ENCODE measurements around the gene MS4A18.

MS4A18 gene

DNA sequence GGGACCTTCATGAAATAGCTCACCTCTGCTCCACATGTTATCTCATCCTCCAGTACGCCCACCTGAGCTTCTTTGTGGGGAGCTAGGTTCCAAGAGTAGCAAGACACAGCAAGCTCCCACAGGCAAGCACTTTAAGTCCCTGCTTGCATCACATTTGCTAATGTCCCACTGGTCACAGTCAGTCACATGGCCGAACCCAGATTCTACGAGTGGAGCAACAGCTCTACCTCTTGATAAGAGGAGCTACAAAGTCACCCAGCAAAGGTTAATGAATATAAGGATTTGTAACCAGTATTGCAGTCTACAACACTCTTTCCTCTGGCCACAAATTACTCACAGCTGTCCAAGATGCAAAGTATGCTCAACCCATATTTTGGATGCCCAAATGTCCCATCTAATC is 16.9 kb downstream of the MS4A18 start:
- POLR2A ChIA-PET = no interaction called here
- CTCF ChIA-PET = no interaction called here

DNA sequence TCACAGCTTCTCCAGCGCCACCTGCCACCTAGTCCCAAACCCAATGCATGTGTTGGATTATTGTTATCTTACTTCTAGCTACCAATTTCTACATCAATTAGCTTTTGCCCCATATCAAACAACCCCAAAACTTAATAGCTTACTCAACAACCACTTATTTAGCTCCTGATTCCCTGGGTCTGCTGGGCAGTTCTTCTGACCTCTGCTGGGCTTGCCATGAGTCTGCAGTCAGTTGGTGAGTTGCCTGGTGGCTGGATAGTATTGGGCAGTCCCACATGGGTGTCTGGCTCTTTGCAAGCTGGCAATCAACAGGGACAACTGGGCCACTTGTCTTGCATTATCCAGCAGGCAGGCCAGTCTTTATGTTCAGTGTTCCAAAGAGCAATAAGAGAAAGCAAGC is 18.5 kb downstream of the MS4A18 start:
- CTCF ChIA-PET = no interaction called here
- TF ChIP-seq NFRKB (IDR thresholded peaks at IDR 0.05) = no peak
- no peak for TF ChIP-seq TARDBP (IDR thresholded peaks at IDR 0.05)
- TF ChIP-seq FOXA1 (IDR thresholded peaks at IDR 0.05) = no peak
- TF ChIP-seq HDGF (IDR thresholded peaks at IDR 0.05; ENCODE audit: borderline replicate concordance) = no peak
- no peak for TF ChIP-seq ARNT (IDR thresholded peaks at IDR 0.05)
- no peak for TF ChIP-seq BHLHE40 (IDR thresholded peaks at IDR 0.05; ENCODE audit: borderline replicate concordance)
- TF ChIP-seq SUZ12 (IDR thresholded peaks at IDR 0.05) = no peak
- TF ChIP-seq ZNF384 (IDR thresholded peaks at IDR 0.05) = no peak
- TF ChIP-seq ELF4 (IDR thresholded peaks at IDR 0.05) = no peak
- TF ChIP-seq LEF1 (IDR thresholded peaks at IDR 0.05; ENCODE audit: borderline replicate concordance) = no peak
- TF ChIP-seq FOXK2 (IDR thresholded peaks at IDR 0.05) = no peak
- TF ChIP-seq, protein P1, sequence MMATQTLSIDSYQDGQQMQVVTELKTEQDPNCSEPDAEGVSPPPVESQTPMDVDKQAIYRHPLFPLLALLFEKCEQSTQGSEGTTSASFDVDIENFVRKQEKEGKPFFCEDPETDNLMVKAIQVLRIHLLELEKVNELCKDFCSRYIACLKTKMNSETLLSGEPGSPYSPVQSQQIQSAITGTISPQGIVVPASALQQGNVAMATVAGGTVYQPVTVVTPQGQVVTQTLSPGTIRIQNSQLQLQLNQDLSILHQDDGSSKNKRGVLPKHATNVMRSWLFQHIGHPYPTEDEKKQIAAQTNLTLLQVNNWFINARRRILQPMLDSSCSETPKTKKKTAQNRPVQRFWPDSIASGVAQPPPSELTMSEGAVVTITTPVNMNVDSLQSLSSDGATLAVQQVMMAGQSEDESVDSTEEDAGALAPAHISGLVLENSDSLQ (IDR thresholded peaks at IDR 0.05) = no peak
- no peak for TF ChIP-seq CTBP1 (IDR thresholded peaks at IDR 0.05; ENCODE audit: borderline replicate concordance)
- no peak for TF ChIP-seq FOXM1 (IDR thresholded peaks at IDR 0.05; ENCODE audit: borderline replicate concordance)
- no peak for TF ChIP-seq SP1 (IDR thresholded peaks at IDR 0.05)
- TF ChIP-seq L3MBTL2 (conservative IDR thresholded peaks at IDR 0.05) = no peak
- DNase-seq (ENCODE audit: extremely low spot score) = no peak
- POLR2A ChIA-PET = no interaction called here

More for the DNA sequence above, 16.9 kb downstream of the MS4A18 start:
- no peak for TF ChIP-seq ELF4 (IDR thresholded peaks at IDR 0.05)
- TF ChIP-seq SUZ12 (IDR thresholded peaks at IDR 0.05) = no peak
- TF ChIP-seq ZNF384 (IDR thresholded peaks at IDR 0.05) = no peak
- TF ChIP-seq L3MBTL2 (conservative IDR thresholded peaks at IDR 0.05) = no peak
- TF ChIP-seq FOXM1 (IDR thresholded peaks at IDR 0.05; ENCODE audit: borderline replicate concordance) = no peak
- TF ChIP-seq ARNT (IDR thresholded peaks at IDR 0.05) = no peak
- no peak for TF ChIP-seq FOXA1 (IDR thresholded peaks at IDR 0.05)
- TF ChIP-seq SP1 (IDR thresholded peaks at IDR 0.05) = no peak
- no peak for TF ChIP-seq HDGF (IDR thresholded peaks at IDR 0.05; ENCODE audit: borderline replicate concordance)
- no peak for TF ChIP-seq CTBP1 (IDR thresholded peaks at IDR 0.05; ENCODE audit: borderline replicate concordance)
- no peak for DNase-seq (ENCODE audit: extremely low spot score)

- POLR2A ChIA-PET = no interaction called here
- CTCF ChIA-PET = no interaction called here
Observed at GRCh38 chr11:60744114-60744513, 19.6 kb downstream of the MS4A18 start.

DNA sequence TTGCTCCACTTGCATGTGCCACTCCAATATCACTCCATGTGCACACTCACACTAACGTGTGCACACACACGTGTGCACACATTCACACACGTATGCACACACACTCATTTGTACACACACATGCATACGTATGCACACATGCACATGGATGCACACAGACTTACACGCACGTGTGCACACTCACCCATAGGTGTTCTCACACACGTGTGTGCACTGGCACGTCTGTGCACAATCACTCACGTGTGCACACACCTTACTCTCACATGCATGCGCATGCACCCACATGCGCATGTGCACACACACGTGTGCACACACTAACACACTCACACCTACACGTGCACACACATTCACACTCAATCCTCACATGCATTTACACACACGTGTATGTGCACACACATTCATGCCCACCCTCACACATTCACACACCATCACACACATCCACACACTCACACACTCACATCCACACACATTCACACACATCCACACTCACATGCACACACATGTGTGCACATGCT is 22.9 kb downstream of the MS4A18 start:
- DNase-seq (ENCODE audit: extremely low spot score) = no peak
- TF ChIP-seq CTBP1 (IDR thresholded peaks at IDR 0.05; ENCODE audit: borderline replicate concordance) (no peak), NFRKB (IDR thresholded peaks at IDR 0.05) (no peak), LEF1 (IDR thresholded peaks at IDR 0.05; ENCODE audit: borderline replicate concordance) (no peak), L3MBTL2 (conservative IDR thresholded peaks at IDR 0.05) (no peak), TARDBP (IDR thresholded peaks at IDR 0.05) (no peak), SUZ12 (IDR thresholded peaks at IDR 0.05) (no peak), FOXM1 (IDR thresholded peaks at IDR 0.05; ENCODE audit: borderline replicate concordance) (no peak), ELF4 (IDR thresholded peaks at IDR 0.05) (no peak), ZNF384 (IDR thresholded peaks at IDR 0.05) (no peak), FOXK2 (IDR thresholded peaks at IDR 0.05) (no peak), BHLHE40 (IDR thresholded peaks at IDR 0.05; ENCODE audit: borderline replicate concordance) (no peak), FOXA1 (IDR thresholded peaks at IDR 0.05) (no peak), HDGF (IDR thresholded peaks at IDR 0.05; ENCODE audit: borderline replicate concordance) (no peak), ARNT (IDR thresholded peaks at IDR 0.05) (no peak), SP1 (IDR thresholded peaks at IDR 0.05) (no peak)
- TF ChIP-seq, protein P1 (IDR thresholded peaks at IDR 0.05) = no peak
- ChIA-PET CTCF (no interaction called here), POLR2A (interaction anchor here (0.6 kb wide), 1 partner anchor 411 kb away, joined by 3 read pairs; no protein-coding TSS in a partner anchor)

More at GRCh38 chr11:60744114-60744513, 19.6 kb downstream of the MS4A18 start:
- DNase-seq (ENCODE audit: extremely low spot score) = no peak
- no peak for TF ChIP-seq NFRKB (IDR thresholded peaks at IDR 0.05)
- no peak for TF ChIP-seq SP1 (IDR thresholded peaks at IDR 0.05)
- TF ChIP-seq FOXA1 (IDR thresholded peaks at IDR 0.05) = no peak
- TF ChIP-seq ZNF384 (IDR thresholded peaks at IDR 0.05) = no peak
- TF ChIP-seq L3MBTL2 (conservative IDR thresholded peaks at IDR 0.05) = no peak
- TF ChIP-seq, protein P1 (IDR thresholded peaks at IDR 0.05) = no peak
- TF ChIP-seq ELF4 (IDR thresholded peaks at IDR 0.05) = no peak
- TF ChIP-seq FOXM1 (IDR thresholded peaks at IDR 0.05; ENCODE audit: borderline replicate concordance) = no peak

DNA sequence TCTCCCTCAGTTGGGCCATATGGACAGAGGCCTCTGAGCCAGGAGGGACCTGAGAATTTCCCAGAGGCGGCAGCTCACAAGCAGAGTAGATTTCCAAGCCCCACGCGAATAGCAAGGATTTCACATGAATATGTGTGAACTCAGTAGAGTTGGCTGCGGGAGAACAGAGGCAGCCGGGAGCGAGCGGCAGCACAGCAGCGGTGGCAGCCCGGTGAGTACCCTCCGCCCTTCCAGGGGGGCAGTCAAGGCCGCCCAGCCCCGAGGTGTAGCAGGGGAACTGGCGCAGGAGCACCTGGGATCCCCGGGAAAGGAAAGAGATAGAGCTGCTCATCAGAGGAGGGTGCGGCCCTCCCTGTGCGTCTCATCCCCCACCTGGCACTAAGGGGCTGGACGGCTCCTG is 23.7 kb downstream of the MS4A18 start:
- ChIA-PET POLR2A (interaction anchor here (0.6 kb wide), 1 partner anchor 410 kb away, joined by 3 read pairs; no protein-coding TSS in a partner anchor), CTCF (no interaction called here)
- TF ChIP-seq FOXK2 (IDR thresholded peaks at IDR 0.05) = no peak
- TF ChIP-seq TARDBP (IDR thresholded peaks at IDR 0.05) = no peak
- TF ChIP-seq HDGF (IDR thresholded peaks at IDR 0.05; ENCODE audit: borderline replicate concordance) = no peak
- TF ChIP-seq ZNF384 (IDR thresholded peaks at IDR 0.05) = no peak
- TF ChIP-seq SUZ12 (IDR thresholded peaks at IDR 0.05) = no peak
- DNase-seq (ENCODE audit: extremely low spot score) = no peak

- DNase-seq (ENCODE audit: extremely low spot score) = no peak
- TF ChIP-seq BHLHE40 (IDR thresholded peaks at IDR 0.05; ENCODE audit: borderline replicate concordance) (no peak), FOXA1 (IDR thresholded peaks at IDR 0.05) (no peak), NFRKB (IDR thresholded peaks at IDR 0.05) (no peak), L3MBTL2 (conservative IDR thresholded peaks at IDR 0.05) (no peak), CTBP1 (IDR thresholded peaks at IDR 0.05; ENCODE audit: borderline replicate concordance) (no peak), ELF4 (IDR thresholded peaks at IDR 0.05) (no peak), FOXM1 (IDR thresholded peaks at IDR 0.05; ENCODE audit: borderline replicate concordance) (no peak), LEF1 (IDR thresholded peaks at IDR 0.05; ENCODE audit: borderline replicate concordance) (no peak)
- TF ChIP-seq, protein P1 (IDR thresholded peaks at IDR 0.05) = no peak
- ChIA-PET POLR2A (no interaction called here), CTCF (no interaction called here)
Observed at GRCh38 chr11:60748821-60749220, 24.3 kb downstream of the MS4A18 start.

Data from HEK293T (cell line).